GM19035 (cell line): ENCODE results near the gene MANSC1.
"Not testable (repeated sequence)": the region's sequence is repeated elsewhere in the genome, so short reads cannot be mapped to it uniquely, and the experiment has no call there.

ENCODE experiments used
- ATAC-seq: cut with Tn5 transposase; IDR thresholded peaks from one replicate; pipeline ENCODE4 v1.9.1; 2021; ENCODE audit not compliant: unreplicated experiment

MANSC1 gene

GRCh38 chr12:12365931-12366431, 15.9 kb upstream of the MANSC1 start:
- ATAC-seq, result no peak

- no peak for ATAC-seq
Observed at GRCh38 chr12:12365446-12365802, 15.4 kb upstream of the MANSC1 start.

GRCh38 chr12:12364787-12365445, 14.9 kb upstream of the MANSC1 start:
- ATAC-seq, result no peak

- ATAC-seq, result no peak
Observed at GRCh38 chr12:12358528-12358927, 8.5 kb upstream of the MANSC1 start.

GRCh38 chr12:12357719-12358461, 7.8 kb upstream of the MANSC1 start:
- no peak for ATAC-seq

- peak; percentile 87 for ATAC-seq
Observed at GRCh38 chr12:12356896-12357718, 7.1 kb upstream of the MANSC1 start, which contains the start of gene BORCS5. Gene BORCS5 (plus strand): TSS chr12:12357078. CDS start chr12:12357452, 374 bp downstream.

- no peak for ATAC-seq
Observed at GRCh38 chr12:12356467-12356895, 6.4 kb upstream of the MANSC1 start.

- no peak for ATAC-seq
Observed at GRCh38 chr12:12353807-12354206, 3.8 kb upstream of the MANSC1 start.

- no peak for ATAC-seq
Observed at GRCh38 chr12:12353276-12353675, 3.2 kb upstream of the MANSC1 start.

- not testable (repeated sequence) for ATAC-seq
Observed at GRCh38 chr12:12351468-12352185, 1.6 kb upstream of the MANSC1 start.

- no peak for ATAC-seq
Observed at GRCh38 chr12:12350868-12351463, 924 bp upstream of the MANSC1 start.

GRCh38 chr12:12338527-12339168, 11.4 kb downstream of the MANSC1 start:
- ATAC-seq, result no peak

GRCh38 chr12:12336511-12336910, 13.5 kb downstream of the MANSC1 start:
- ATAC-seq, result no peak

GRCh38 chr12:12336049-12336411, 14.0 kb downstream of the MANSC1 start:
- ATAC-seq, result peak; percentile 77

GRCh38 chr12:12334367-12335040, 15.5 kb downstream of the MANSC1 start:
- no peak for ATAC-seq

- ATAC-seq, result no peak
Observed at GRCh38 chr12:12333407-12334366, 16.4 kb downstream of the MANSC1 start.

- ATAC-seq, result no peak
Observed at GRCh38 chr12:12331896-12332295, 18.1 kb downstream of the MANSC1 start.

- ATAC-seq, result no peak
Observed at GRCh38 chr12:12331244-12331771, 18.7 kb downstream of the MANSC1 start.
